GM13977 (cell line): ENCODE measurements around the gene PTPN3.

Experiments used
- DNase-seq: peaks from one replicate; pipeline ENCODE4 v3.0.0; 2012; ENCODE audit warnings: low spot score
- CTCF ChIP-seq: IDR thresholded peaks from 2 replicates; pipeline ENCODE4 v1.5.1; 2012; ENCODE audit warnings: mild to moderate bottlenecking, control low read depth; ENCODE audit not compliant: insufficient read depth; ENCODE audit errors: extremely low read depth, missing control alignments
- in situ Hi-C: fragments of 300-500 bp; cut with MboI; formaldehyde crosslinking; loops from one replicate; pipeline ENCODE4 v1.12.0; 2022; ENCODE audit warnings: low sequenced_read_pairs, low pct_unique_long_range_greater_than_20kb, mixed read lengths, inconsistent platforms; ENCODE audit not compliant: unreplicated experiment

The PTPN3 gene

GRCh38 chr9:109403766-109404320, 94.3 kb downstream of the PTPN3 start:
- in situ Hi-C loops: no loop called here

GRCh38 chr9:109403116-109403515, 95.0 kb downstream of the PTPN3 start:
- no peak for TF ChIP-seq CTCF
- in situ Hi-C loops: no loop called here
- DNase-seq: no peak

More at GRCh38 chr9:109403766-109404320, 94.3 kb downstream of the PTPN3 start:
- DNase-seq: no peak
- no peak for TF ChIP-seq CTCF

- no peak for TF ChIP-seq CTCF
- no peak for DNase-seq
- in situ Hi-C loops: no loop called here
Observed at GRCh38 chr9:109401990-109402318, 96.2 kb downstream of the PTPN3 start.

GRCh38 chr9:109401169-109401989, 96.7 kb downstream of the PTPN3 start:
- in situ Hi-C loops: no loop called here
- peak; percentile 89 for TF ChIP-seq CTCF
- peak; percentile 63 for DNase-seq

- no peak for TF ChIP-seq CTCF
- peak; percentile 57 for DNase-seq
- in situ Hi-C loops: no loop called here
Observed at GRCh38 chr9:109399258-109399767, 98.8 kb downstream of the PTPN3 start.

GRCh38 chr9:109391176-109391575, 106.9 kb downstream of the PTPN3 start:
- in situ Hi-C loops: no loop called here
- TF ChIP-seq CTCF: no peak
- no peak for DNase-seq
